Measurements from ENCODE around the gene PYGB. TPM values are rescaled to one million over a fixed set of nuclear protein-coding genes. Genes with fewer than 3 reads are reported as not detected.
A peak's percentile ranks its signal among the peaks of the same experiment; 100 is the strongest.

The PYGB gene
- total RNA-seq, 1 experiment from 2014 or later = 435 TPM

DNA sequence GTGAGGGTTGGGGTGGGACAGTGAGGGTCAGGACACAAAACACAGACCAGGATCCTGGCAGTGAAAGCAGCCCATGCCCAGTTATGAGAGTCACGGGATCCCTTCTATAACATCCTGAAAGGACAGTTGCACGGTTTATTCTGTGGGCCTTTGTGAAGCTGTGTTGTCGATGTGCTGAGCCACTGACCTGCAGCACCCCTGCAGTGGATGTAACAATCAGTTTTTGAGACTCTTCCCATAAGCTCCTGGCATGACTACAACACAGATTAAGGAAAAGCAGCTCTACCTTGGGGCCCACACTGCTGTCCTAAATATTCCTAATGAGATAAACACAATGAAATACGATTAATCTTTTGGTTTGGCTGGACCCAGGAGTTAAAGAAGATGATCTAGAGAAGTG, 3.7 kb downstream of the PYGB start:
- Mint-ChIP-seq H3K27ac (ENCODE audit: low read depth, unreplicated experiment) (peak overlapping the region; percentile 77), H3K9me3 (ENCODE audit: unreplicated experiment) (no peaks in the 10 kb centered on the region), H3K4me1 (ENCODE audit: insufficient read depth, unreplicated experiment) (peaks cover 38% of the 10 kb centered on the region), H3K4me3 (ENCODE audit: unreplicated experiment) (peak overlapping the region; percentile 93), H3K27me3 (ENCODE audit: insufficient read depth, unreplicated experiment) (no peaks in the 10 kb centered on the region), H3K36me3 (ENCODE audit: insufficient read depth, unreplicated experiment) (peaks cover 70% of the 10 kb centered on the region)
- TF ChIP-seq, protein P1, sequence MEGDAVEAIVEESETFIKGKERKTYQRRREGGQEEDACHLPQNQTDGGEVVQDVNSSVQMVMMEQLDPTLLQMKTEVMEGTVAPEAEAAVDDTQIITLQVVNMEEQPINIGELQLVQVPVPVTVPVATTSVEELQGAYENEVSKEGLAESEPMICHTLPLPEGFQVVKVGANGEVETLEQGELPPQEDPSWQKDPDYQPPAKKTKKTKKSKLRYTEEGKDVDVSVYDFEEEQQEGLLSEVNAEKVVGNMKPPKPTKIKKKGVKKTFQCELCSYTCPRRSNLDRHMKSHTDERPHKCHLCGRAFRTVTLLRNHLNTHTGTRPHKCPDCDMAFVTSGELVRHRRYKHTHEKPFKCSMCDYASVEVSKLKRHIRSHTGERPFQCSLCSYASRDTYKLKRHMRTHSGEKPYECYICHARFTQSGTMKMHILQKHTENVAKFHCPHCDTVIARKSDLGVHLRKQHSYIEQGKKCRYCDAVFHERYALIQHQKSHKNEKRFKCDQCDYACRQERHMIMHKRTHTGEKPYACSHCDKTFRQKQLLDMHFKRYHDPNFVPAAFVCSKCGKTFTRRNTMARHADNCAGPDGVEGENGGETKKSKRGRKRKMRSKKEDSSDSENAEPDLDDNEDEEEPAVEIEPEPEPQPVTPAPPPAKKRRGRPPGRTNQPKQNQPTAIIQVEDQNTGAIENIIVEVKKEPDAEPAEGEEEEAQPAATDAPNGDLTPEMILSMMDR (IDR thresholded peaks at IDR 0.05; ENCODE audit: unreplicated experiment) = no peak
- intact Hi-C loops (cut with micrococcal nuclease) = loop anchor here (5.0 kb wide), 1 partner anchor 146 kb away; no protein-coding TSS in a partner anchor
- ChIA-PET POLR2A (interaction anchor here (0.8 to 15.4 kb wide), 20 partner anchors 8 to 258 kb away, joined by 3 to 517 read pairs (median 8); partner anchors contain the start of genes ACSS1, APMAP, ENTPD6 and GINS1), CTCF (interaction anchor here (0.5 to 6.5 kb wide), 17 partner anchors 9 to 1626 kb away, joined by 3 to 92 read pairs (median 4); no protein-coding TSS in a partner anchor)
- DNase-seq (ENCODE audit: unreplicated experiment) = no peak
- no TSS peak for BruUV-seq (replicated peaks)

DNA sequence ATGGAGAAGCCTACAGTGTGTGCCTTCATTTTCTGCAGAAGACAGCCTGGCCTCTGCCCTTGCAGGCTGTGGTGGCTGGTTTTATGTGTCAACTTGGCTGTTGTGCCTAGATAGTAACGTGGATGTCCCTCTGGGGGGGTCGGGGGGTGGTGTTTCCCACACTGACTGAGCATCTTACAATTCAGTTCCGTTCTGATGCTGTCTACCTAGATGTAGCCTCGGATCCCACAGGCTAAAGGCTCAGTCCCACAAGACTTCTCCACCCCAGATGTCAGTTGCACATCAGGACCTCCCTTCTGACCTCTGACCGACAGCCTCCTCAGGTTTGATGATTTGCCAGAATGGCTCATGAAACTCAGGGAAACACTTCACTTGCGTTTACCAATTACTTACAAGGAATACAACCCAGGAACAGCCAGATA, 4.4 kb downstream of the PYGB start:
- Mint-ChIP-seq H3K27ac (ENCODE audit: low read depth, unreplicated experiment) (peak overlapping the region; percentile 77), H3K36me3 (ENCODE audit: insufficient read depth, unreplicated experiment) (peaks cover 73% of the 10 kb centered on the region), H3K9me3 (ENCODE audit: unreplicated experiment) (no peaks in the 10 kb centered on the region), H3K27me3 (ENCODE audit: insufficient read depth, unreplicated experiment) (no peaks in the 10 kb centered on the region), H3K4me1 (ENCODE audit: insufficient read depth, unreplicated experiment) (peaks cover 37% of the 10 kb centered on the region), H3K4me3 (ENCODE audit: unreplicated experiment) (peak overlapping the region; percentile 93)
- no peak for DNase-seq (ENCODE audit: unreplicated experiment)
- ChIA-PET POLR2A (interaction anchor here (1.0 to 15.4 kb wide), 15 partner anchors 9 to 259 kb away, joined by 4 to 517 read pairs (median 16); partner anchors contain the start of genes APMAP, ENTPD6 and GINS1), CTCF (interaction anchor here (0.6 to 6.5 kb wide), 16 partner anchors 9 to 258 kb away, joined by 3 to 92 read pairs (median 6); no protein-coding TSS in a partner anchor)
- BruUV-seq (replicated peaks) = no TSS peak
- intact Hi-C loops (cut with micrococcal nuclease) = loop anchor here (5.0 kb wide), 1 partner anchor 145 kb away; no protein-coding TSS in a partner anchor
- TF ChIP-seq, protein P1 (IDR thresholded peaks at IDR 0.05; ENCODE audit: unreplicated experiment) = no peak

DNA sequence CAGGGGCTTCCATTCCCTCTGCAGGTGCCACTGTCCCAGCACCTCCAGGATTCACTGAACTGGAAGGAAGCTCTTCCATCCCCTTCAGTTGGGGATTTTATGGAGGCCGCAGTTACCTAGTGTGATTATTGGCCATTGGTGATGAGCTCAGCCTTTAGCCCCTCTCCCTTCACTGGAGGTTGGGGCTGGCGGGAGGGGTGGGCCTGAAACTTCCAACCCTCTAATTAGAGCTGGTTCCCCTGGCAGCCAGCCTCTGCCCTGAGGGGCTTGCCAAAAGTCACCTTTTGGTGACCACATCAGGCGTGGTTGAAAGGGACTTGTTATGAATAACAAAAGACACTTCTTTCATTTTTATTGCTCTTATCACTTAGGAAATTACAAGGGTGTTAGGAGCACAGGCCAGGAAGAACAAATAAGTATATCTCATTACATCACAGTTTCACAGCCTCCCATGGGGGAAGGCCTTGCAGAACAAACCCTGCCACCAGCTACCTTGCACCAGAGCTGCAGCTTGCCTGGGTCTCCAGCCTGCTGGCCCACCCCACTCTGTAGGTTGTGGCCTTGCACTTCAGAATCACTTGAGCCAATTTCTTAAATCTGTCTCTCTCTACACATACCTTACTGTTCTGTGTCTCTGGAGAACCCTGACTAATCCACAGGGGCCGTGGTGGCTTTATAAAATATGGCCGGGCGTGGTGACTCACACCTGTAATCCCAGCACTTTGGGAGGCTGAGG, 5.0 kb downstream of the PYGB start:
- ChIA-PET POLR2A (interaction anchor here (0.6 to 15.4 kb wide), 15 partner anchors 10 to 260 kb away, joined by 4 to 517 read pairs (median 9); partner anchors contain the start of genes APMAP, ENTPD6 and GINS1), CTCF (interaction anchor here (0.6 to 4.4 kb wide), 13 partner anchors 17 to 261 kb away, joined by 3 to 27 read pairs (median 5); no protein-coding TSS in a partner anchor)
- DNase-seq (ENCODE audit: unreplicated experiment) = no peak
- Mint-ChIP-seq H3K9me3 (ENCODE audit: unreplicated experiment) (no peaks in the 10 kb centered on the region), H3K27me3 (ENCODE audit: insufficient read depth, unreplicated experiment) (no peaks in the 10 kb centered on the region), H3K4me1 (ENCODE audit: insufficient read depth, unreplicated experiment) (peaks cover 37% of the 10 kb centered on the region), H3K27ac (ENCODE audit: low read depth, unreplicated experiment) (peak overlapping the region; percentile 77), H3K36me3 (ENCODE audit: insufficient read depth, unreplicated experiment) (peaks cover 73% of the 10 kb centered on the region), H3K4me3 (ENCODE audit: unreplicated experiment) (peak overlapping the region; percentile 93)
- intact Hi-C loops (cut with micrococcal nuclease) = loop anchor here (5.0 kb wide), 1 partner anchor 144 kb away; no protein-coding TSS in a partner anchor
- no TSS peak for BruUV-seq (replicated peaks)
- TF ChIP-seq, protein P1 (IDR thresholded peaks at IDR 0.05; ENCODE audit: unreplicated experiment) = no peak

Data from MCF 10A (cell line).